NCI-H2107 (cell line): ENCODE data around the gene FKBP5.
"Not testable (repeated sequence)": the region's sequence is repeated elsewhere in the genome, so short reads cannot be mapped to it uniquely, and the experiment has no call there.

Experiments
- DNase-seq: peaks from one replicate; lab custom pipeline; 2025; lab: John Stamatoyannopoulos, UW

FKBP5 gene

GRCh38 chr6:35583893-35584688, 104.6 kb downstream of the FKBP5 start:
- DNase-seq, result no peak

GRCh38 chr6:35582315-35582714, 106.4 kb downstream of the FKBP5 start:
- DNase-seq, result no peak

GRCh38 chr6:35581633-35582032, 107.1 kb downstream of the FKBP5 start:
- no peak for DNase-seq

- no peak for DNase-seq
Measured at GRCh38 chr6:35580836-35581235, 107.9 kb downstream of the FKBP5 start.

GRCh38 chr6:35576682-35577081, 112.0 kb downstream of the FKBP5 start:
- no peak for DNase-seq

GRCh38 chr6:35573495-35574110, 115.1 kb downstream of the FKBP5 start:
- no peak for DNase-seq

- DNase-seq, result not testable (repeated sequence)
Measured at GRCh38 chr6:35570885-35571330, 117.8 kb downstream of the FKBP5 start.

- DNase-seq, result no peak
Measured at GRCh38 chr6:35569011-35569461, 119.7 kb downstream of the FKBP5 start.

- DNase-seq, result no peak
Measured at GRCh38 chr6:35566794-35567193, 121.9 kb downstream of the FKBP5 start.

GRCh38 chr6:35564733-35565132, 124.0 kb downstream of the FKBP5 start:
- no peak for DNase-seq

- no peak for DNase-seq
Measured at GRCh38 chr6:35562060-35562459, 126.7 kb downstream of the FKBP5 start.

GRCh38 chr6:35561113-35561512, 127.6 kb downstream of the FKBP5 start:
- no peak for DNase-seq

- DNase-seq, result no peak
Measured at GRCh38 chr6:35558571-35558970, 130.1 kb downstream of the FKBP5 start.

GRCh38 chr6:35557239-35557638, 131.5 kb downstream of the FKBP5 start:
- DNase-seq, result no peak

GRCh38 chr6:35554811-35555210, 133.9 kb downstream of the FKBP5 start:
- no peak for DNase-seq

- no peak for DNase-seq
Measured at GRCh38 chr6:35553315-35553714, 135.4 kb downstream of the FKBP5 start.

GRCh38 chr6:35552285-35552917, 136.3 kb downstream of the FKBP5 start:
- no peak for DNase-seq

GRCh38 chr6:35550437-35550836, 138.3 kb downstream of the FKBP5 start:
- DNase-seq, result no peak

GRCh38 chr6:35547676-35548075, 141.0 kb downstream of the FKBP5 start:
- no peak for DNase-seq

GRCh38 chr6:35544769-35545361, 143.8 kb downstream of the FKBP5 start:
- DNase-seq, result no peak

GRCh38 chr6:35543459-35544193, 145.1 kb downstream of the FKBP5 start:
- DNase-seq, result no peak

GRCh38 chr6:35541836-35542235, 146.9 kb downstream of the FKBP5 start:
- DNase-seq, result no peak
